A549 (cell line): ENCODE measurements around the gene RPS13. TPM values are rescaled to one million over a fixed set of nuclear protein-coding genes. Genes with fewer than 3 reads are reported as not detected.

ENCODE experiments used
- BCL3 ChIP-seq: fragments of >200 bp; sonication (Bioruptor Twin); formaldehyde crosslinking; IDR thresholded peaks from 3 replicates; pipeline ENCODE4 v1.6.1; 2016
- CBX2 ChIP-seq: fragments of 200-600 bp; sonication (generic); IDR thresholded peaks from 2 replicates; pipeline ENCODE4 v1.6.1; 2016; ENCODE audit warnings: low read depth, mild to moderate bottlenecking, borderline replicate concordance
- CBX8 ChIP-seq: fragments of 200-600 bp; sonication (generic); IDR thresholded peaks from 2 replicates; pipeline ENCODE4 v1.6.1; 2016
- EHF ChIP-seq: fragments of 250-450 bp; sonication (Bioruptor Pico); IDR thresholded peaks from 2 replicates; pipeline ENCODE4 v1.5.0; 2020; ENCODE audit warnings: mild to moderate bottlenecking
- EHMT2 ChIP-seq: fragments of 200-600 bp; sonication (generic); IDR thresholded peaks from 2 replicates; pipeline ENCODE4 v1.6.1; 2016; ENCODE audit warnings: antibody characterized with exemption, low read depth, mild to moderate bottlenecking, moderate library complexity
- EP300 ChIP-seq, 2 experiments: fragments of >200 bp; sonication (Bioruptor Twin); formaldehyde crosslinking; IDR thresholded peaks; 2 replicates in 1 of 2; 3 replicates in 1 of 2; pipeline ENCODE4 v1.6.1; 2016 to 2017
- ESRRA ChIP-seq: fragments of 150-350 bp; IDR thresholded peaks from 2 replicates; pipeline ENCODE4 v1.6.1; 2014; ENCODE audit warnings: mild to moderate bottlenecking, low read length, borderline replicate concordance
- FOSB ChIP-seq: fragments of 250-450 bp; sonication (Bioruptor Pico); IDR thresholded peaks from 2 replicates; pipeline ENCODE4 v1.5.0; 2020; ENCODE audit warnings: mild to moderate bottlenecking, moderate library complexity
- FOXS1 ChIP-seq: fragments of 250-450 bp; sonication (Bioruptor Pico); IDR thresholded peaks from 2 replicates; pipeline ENCODE4 v1.5.0; 2020; ENCODE audit warnings: mild to moderate bottlenecking, moderate library complexity
- GATA3 ChIP-seq: IDR thresholded peaks from 2 replicates; pipeline ENCODE4 v1.6.1; 2012; ENCODE audit warnings: borderline replicate concordance
- HDAC2 ChIP-seq: fragments of 200-600 bp; sonication (generic); IDR thresholded peaks from 2 replicates; pipeline ENCODE4 v1.6.1; 2016
- HES2 ChIP-seq: fragments of >200 bp; sonication (Bioruptor Twin); formaldehyde crosslinking; IDR thresholded peaks from 2 replicates; pipeline ENCODE4 v1.6.1; 2016
- HOXB13 ChIP-seq: fragments of 250-450 bp; sonication (Bioruptor Pico); IDR thresholded peaks from 2 replicates; pipeline ENCODE4 v1.5.0; 2020; ENCODE audit warnings: low read depth, mild to moderate bottlenecking, moderate library complexity
- HOXB5 ChIP-seq: fragments of 250-450 bp; sonication (Bioruptor Pico); IDR thresholded peaks from 2 replicates; pipeline ENCODE4 v1.5.0; 2020; ENCODE audit warnings: mild to moderate bottlenecking, moderate library complexity
- JUN ChIP-seq, 2 experiments: fragments of >200 bp; sonication (Bioruptor Twin); formaldehyde crosslinking; IDR thresholded peaks; 2 replicates in 1 of 2; 3 replicates in 1 of 2; pipeline ENCODE4 v1.6.1; 2016 to 2017
- MAFK ChIP-seq: fragments of 450-650 bp; IDR thresholded peaks from 2 replicates; pipeline ENCODE4 v1.6.1; 2014; ENCODE audit not compliant: partially characterized antibody
- MAZ ChIP-seq: fragments of 150-350 bp; IDR thresholded peaks from 2 replicates; pipeline ENCODE4 v1.6.1; 2014; ENCODE audit warnings: antibody characterized with exemption, low read depth, low read length, borderline replicate concordance
- NFE2L2 ChIP-seq: fragments of 150-350 bp; conservative IDR thresholded peaks from 2 replicates; pipeline ENCODE4 v1.6.1; 2014; ENCODE audit warnings: low read length
- PHF8 ChIP-seq: fragments of 200-600 bp; sonication (generic); IDR thresholded peaks from 2 replicates; pipeline ENCODE4 v1.6.1; 2016; ENCODE audit warnings: low read depth, mild to moderate bottlenecking, antibody characterized with exemption, moderate library complexity, borderline replicate concordance
- POLR2AphosphoS2 ChIP-seq: conservative IDR thresholded peaks from 2 replicates; pipeline ENCODE4 v1.6.1; 2012; ENCODE audit warnings: low read length, improper control_type of control experiment, inconsistent platforms
- RARB ChIP-seq: fragments of 250-450 bp; sonication (Bioruptor Pico); IDR thresholded peaks from 2 replicates; pipeline ENCODE4 v1.8.0; 2021; ENCODE audit warnings: mild to moderate bottlenecking, moderate library complexity
- RFX5 ChIP-seq: fragments of 450-650 bp; IDR thresholded peaks from 2 replicates; pipeline ENCODE4 v1.7.1; 2014; ENCODE audit warnings: antibody characterized with exemption, mild to moderate bottlenecking, moderate library complexity
- SMC3 ChIP-seq: fragments of >200 bp; sonication (Bioruptor Twin); formaldehyde crosslinking; IDR thresholded peaks from 3 replicates; pipeline ENCODE4 v1.6.1; 2018; ENCODE audit warnings: inconsistent platforms
- TFCP2L1 ChIP-seq: fragments of 250-450 bp; sonication (Bioruptor Pico); IDR thresholded peaks from 2 replicates; pipeline ENCODE4 v1.5.0; 2021; ENCODE audit warnings: mild to moderate bottlenecking
- TP53 ChIP-seq: fragments of 250-450 bp; sonication (Bioruptor Pico); IDR thresholded peaks from 2 replicates; pipeline ENCODE4 v1.5.0; 2021; ENCODE audit warnings: mild to moderate bottlenecking, moderate library complexity
- ZFP36 ChIP-seq: fragments of 450-650 bp; IDR thresholded peaks from 2 replicates; pipeline ENCODE4 v1.6.1; 2014; ENCODE audit warnings: borderline replicate concordance; ENCODE audit not compliant: partially characterized antibody
- ZNF302 ChIP-seq: fragments of 250-450 bp; sonication (Bioruptor Pico); IDR thresholded peaks from 2 replicates; pipeline ENCODE4 v1.9.0; 2021; ENCODE audit warnings: inconsistent platforms, mild to moderate bottlenecking, moderate library complexity
- ZSCAN20 ChIP-seq: fragments of 250-450 bp; sonication (Bioruptor Pico); IDR thresholded peaks from 2 replicates; pipeline ENCODE4 v1.8.0; 2022; ENCODE audit warnings: mild to moderate bottlenecking, moderate library complexity
- polyA plus RNA-seq, 4 experiments: library from polyadenylated mRNA; depleted of rRNA in 3 of 4; stranded (reverse); fragments of >200 nt; fragmentation: RNase III in 1 of 4; extraction: RNeasy Plus Mini Kit Qiagen cat#74134 plus additional on column Dnase treatment in 1 of 4; gene quantifications; 2 replicates in 3 of 4; 3 replicates in 1 of 4; pipeline ENCODE4 v1.2.3, GENCODE V29; 2011 to 2017
- TF ChIP-seq, protein P1 (sequence below): fragments of 450-650 bp; IDR thresholded peaks from 2 replicates; pipeline ENCODE4 v1.6.1; 2014; ENCODE audit warnings: antibody characterized with exemption
- TF ChIP-seq, protein P2 (sequence below): IDR thresholded peaks from 2 replicates; pipeline ENCODE4 v1.6.1; 2012; ENCODE audit warnings: low read depth, borderline replicate concordance

RPS13 gene
- polyA plus RNA-seq, 2 of the 4 experiments (the other 2 are of a cell fraction): 943 to 2,182 TPM

DNA sequence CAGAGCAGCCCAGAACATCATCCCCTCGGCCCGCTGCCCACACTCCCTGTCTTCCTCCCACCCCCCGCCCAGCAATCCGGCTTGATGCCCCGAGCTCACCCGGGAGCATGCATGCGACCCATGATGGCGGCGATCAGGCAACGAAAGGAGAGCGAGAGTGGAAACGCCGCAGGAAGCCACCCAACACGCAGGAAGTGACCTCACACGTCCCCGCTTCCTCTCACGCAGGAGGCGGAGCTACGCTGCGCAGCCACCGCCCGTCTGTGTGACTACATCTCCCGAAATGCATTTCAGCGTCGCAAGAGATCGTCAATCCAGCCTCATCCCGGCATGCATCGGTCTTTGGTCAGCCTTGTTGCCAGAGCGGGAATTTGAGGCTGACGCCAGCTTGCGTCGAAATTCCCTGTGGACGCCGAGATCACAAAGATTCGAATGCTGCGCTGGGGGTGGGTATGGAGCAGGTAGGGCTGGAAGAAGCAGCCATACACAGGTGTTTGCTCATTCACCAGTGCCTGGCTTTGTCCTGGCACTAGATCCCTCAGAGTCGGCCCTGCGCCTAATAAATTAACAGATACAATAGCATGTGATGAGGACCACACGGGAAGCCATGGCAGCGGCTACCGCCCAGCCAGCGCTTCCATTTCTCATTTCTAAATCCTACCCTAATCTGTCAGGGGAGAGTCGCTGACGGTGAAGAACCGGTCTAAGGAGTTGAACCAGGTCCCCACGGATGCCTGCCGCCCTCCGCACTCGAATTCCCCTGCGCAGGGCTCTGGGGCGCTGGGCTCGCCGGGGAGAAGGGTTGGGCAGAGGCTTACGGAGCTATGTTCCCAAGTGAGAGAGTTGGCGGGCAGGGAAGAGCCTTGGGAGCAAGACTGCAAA lies at the start of gene RPS13 (continued):
- no peak for TF ChIP-seq RARB (CRISPR knock-in tag)
- no peak for TF ChIP-seq EHMT2
- no peak for TF ChIP-seq FOSB (CRISPR knock-in tag)
- TF ChIP-seq EHF: peak; percentile 46; the same call in 1 of the 2 replicates
- peak; percentile 14 for TF ChIP-seq MAFK
- 0 out of 2 replicates have a peak, but pooled peaks have one; percentile 67 for TF ChIP-seq TFCP2L1
- no peak for TF ChIP-seq POLR2AphosphoS2
- TF ChIP-seq ESRRA: no peak
- no peak for TF ChIP-seq EP300 (IDR thresholded peaks at IDR 0.05)
- peak; percentile 95 for TF ChIP-seq PHF8
- TF ChIP-seq SMC3: no peak
- TF ChIP-seq JUN (IDR thresholded peaks at IDR 0.05): peak; percentile 87 to 97
- TF ChIP-seq GATA3: peak; percentile 30; the same call in 1 of the 2 replicates
- no peak for TF ChIP-seq ZNF302 (CRISPR knock-in tag)
- TF ChIP-seq MAZ: no peak
- no peak for TF ChIP-seq HES2
- TF ChIP-seq FOXS1 (CRISPR knock-in tag): no peak
- no peak for TF ChIP-seq CBX2
- TF ChIP-seq, protein P1, sequence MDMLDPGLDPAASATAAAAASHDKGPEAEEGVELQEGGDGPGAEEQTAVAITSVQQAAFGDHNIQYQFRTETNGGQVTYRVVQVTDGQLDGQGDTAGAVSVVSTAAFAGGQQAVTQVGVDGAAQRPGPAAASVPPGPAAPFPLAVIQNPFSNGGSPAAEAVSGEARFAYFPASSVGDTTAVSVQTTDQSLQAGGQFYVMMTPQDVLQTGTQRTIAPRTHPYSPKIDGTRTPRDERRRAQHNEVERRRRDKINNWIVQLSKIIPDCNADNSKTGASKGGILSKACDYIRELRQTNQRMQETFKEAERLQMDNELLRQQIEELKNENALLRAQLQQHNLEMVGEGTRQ: no peak
- TF ChIP-seq ZFP36: no peak
- TF ChIP-seq NFE2L2: no peak
- no peak for TF ChIP-seq HDAC2
- peak; percentile 82; the same call in 2 of the 3 replicates for TF ChIP-seq BCL3
- TF ChIP-seq RFX5: no peak
- peak; percentile 81 for TF ChIP-seq HOXB13
- TF ChIP-seq TP53 (CRISPR knock-in tag): no peak
- no peak for TF ChIP-seq CBX8
- no peak for TF ChIP-seq ZSCAN20 (CRISPR knock-in tag)
- TF ChIP-seq, protein P2, sequence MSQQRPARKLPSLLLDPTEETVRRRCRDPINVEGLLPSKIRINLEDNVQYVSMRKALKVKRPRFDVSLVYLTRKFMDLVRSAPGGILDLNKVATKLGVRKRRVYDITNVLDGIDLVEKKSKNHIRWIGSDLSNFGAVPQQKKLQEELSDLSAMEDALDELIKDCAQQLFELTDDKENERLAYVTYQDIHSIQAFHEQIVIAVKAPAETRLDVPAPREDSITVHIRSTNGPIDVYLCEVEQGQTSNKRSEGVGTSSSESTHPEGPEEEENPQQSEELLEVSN: peak; percentile 100
- peak; percentile 86 for TF ChIP-seq HOXB5 (CRISPR knock-in tag)
